Stimulated activated CD4-positive, alpha-beta T cell treated with anti-CD3 and anti-CD28 coated beads, Interleukin-15, amount 100 ng/mL, for 1 hour (primary cell): ENCODE results near the gene CENPU.
"Not testable (repeated sequence)": the region's sequence is repeated elsewhere in the genome, so short reads cannot be mapped to it uniquely, and the experiment has no call there.

Source experiments
- DNase-seq, 2 donors: peaks; one replicate each; pipeline ENCODE4 v3.0.0-alpha.2; 2020; ENCODE audit warnings: low read depth in 1 of 2, low spot score in 1 of 2

Gene CENPU

GRCh38 chr4:184733654-184734524, at the start of gene CENPU:
Gene CENPU, minus strand, starts transcription at chr4:184734096. Its CDS starts 34 bp downstream, at chr4:184734062.
- peak; percentile 91 to 92 for DNase-seq

GRCh38 chr4:184782731-184783373, 49.0 kb upstream of the CENPU start:
- DNase-seq: no peak

DNA sequence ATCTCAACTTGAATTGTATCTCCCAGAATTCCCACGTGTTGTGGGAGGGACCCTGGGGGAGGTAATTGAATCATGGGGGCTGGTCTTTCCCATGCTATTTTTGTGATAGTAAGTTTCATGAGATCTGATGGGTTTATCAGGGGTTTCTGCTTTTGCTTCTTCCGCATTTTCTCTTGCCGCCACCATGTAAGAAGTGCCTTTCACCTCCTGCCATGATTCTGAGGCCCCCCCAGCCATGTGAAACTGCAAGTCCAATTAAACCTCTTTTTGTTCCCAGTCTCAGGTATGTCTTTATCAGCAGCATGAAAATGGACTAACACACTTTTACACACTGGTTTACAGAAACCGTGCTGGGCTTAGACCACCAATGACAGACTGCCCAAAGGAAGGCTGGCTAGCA, 45.3 kb upstream of the CENPU start:
- not testable (repeated sequence) for DNase-seq

GRCh38 chr4:184778325-184778724, 44.4 kb upstream of the CENPU start:
- DNase-seq: no peak

DNA sequence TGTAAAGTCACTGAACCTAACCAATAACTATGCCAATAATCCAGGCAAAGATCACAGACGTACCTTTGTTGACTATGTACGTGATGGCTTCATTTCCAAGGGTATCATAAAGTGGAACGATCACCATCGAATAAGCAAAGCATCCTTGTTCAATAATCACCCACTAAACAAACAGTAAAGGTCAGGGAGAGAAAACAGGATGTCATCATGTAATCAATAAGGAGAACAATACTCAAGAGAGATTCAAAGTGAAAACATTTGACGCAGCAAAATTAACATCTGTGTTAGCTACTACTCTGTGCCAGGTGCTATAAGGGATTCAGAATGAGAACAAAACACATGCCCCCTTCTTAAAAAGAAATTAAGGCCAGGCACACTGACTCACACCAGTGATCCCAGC, 42.9 kb upstream of the CENPU start:
- no peak for DNase-seq

GRCh38 chr4:184775854-184776555, 42.1 kb upstream of the CENPU start:
- DNase-seq: no peak

- DNase-seq: no peak
These were observed 40.3 kb upstream of the CENPU start for GRCh38 chr4:184774152-184774551.

DNA sequence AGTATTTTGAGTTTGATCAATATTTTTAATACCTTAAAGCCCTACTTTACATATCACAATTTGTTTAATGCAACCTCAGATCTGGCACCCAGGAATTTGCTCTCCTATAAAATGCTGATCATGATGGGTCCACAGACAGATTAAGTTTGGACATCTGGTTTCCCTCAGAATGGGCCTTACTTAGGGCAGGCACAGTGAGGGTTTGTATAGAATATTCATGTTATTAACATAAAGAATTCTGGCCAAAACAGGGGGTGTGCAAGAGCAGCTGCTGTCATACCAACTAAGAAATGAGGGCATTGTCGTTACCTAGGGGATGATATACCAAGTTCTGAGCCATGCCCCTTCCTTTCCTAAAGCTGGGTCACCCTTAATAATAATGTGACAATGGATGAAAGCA, 37.5 kb upstream of the CENPU start:
- no peak for DNase-seq

- no peak for DNase-seq
These were observed 35.4 kb upstream of the CENPU start for GRCh38 chr4:184769141-184769765.

DNA sequence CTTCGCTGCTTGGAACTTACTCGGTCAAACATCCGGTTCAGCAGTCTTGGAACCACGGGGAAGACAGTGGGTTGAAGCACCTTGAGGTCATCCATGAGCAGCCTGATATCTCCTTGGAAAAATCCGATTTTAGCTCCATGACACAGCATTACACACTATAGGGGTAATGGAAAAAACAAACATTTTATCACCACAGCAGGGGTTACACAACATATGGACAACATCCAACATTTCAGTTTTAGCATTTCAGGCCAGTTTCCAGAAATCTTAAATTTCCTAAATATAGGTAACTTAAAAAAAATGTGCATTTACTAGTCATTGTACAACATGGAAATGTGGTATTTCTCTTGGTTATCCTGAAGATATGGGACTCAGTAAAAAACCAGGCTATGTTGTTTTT, 34.4 kb upstream of the CENPU start:
- no peak for DNase-seq

DNA sequence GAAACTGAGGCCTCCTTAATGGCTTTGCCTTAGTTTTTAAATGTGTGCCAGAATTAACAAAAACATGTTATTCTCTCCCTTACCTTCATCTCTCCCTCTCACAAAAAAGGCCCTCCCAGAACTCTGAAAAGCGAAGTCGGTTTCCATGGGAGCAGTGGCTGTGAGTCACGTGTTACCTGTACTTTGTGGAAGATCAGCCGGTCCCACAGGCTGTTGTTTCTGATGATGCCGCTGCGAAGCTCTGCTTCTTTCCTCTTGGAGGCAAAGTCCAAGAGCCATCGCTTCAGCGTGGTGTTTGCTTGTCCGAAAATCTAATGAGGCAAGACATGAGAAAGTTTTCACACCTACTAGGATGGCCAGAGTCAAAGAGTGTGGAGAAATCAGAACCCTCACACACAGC, 32.5 kb upstream of the CENPU start:
- no peak for DNase-seq

- DNase-seq: no peak
These were observed 31.8 kb upstream of the CENPU start for GRCh38 chr4:184765473-184766340.

- no peak for DNase-seq
These were observed 30.7 kb upstream of the CENPU start for GRCh38 chr4:184764601-184765000.

DNA sequence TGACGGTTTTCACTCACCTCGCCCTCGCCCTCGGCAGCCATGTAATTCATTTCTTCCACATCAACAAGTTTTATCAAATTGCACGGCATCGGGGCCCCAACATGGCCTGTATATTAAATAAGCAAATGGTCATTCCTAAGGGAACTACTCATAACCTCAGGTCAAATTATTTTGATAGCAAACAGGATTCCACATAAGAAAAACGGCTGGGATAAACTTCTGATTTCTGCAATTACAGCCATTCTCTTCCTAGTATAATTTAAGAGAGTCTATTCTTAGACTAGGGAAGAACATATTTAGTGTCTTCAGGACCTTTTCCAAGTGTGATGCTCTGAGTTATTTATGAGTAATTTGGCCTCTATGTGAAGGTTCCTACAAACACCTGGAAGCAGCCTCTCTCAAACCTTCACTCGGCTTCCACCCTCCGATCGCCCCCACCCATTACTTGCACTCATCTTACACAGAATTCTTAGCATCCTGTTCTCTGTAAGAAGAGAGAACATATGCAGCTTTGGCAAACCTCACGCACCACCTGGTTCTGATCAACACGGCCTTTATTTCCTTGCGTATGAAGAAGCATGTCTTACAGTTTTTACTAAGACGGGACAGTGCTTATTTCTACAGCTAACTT, 29.4 kb upstream of the CENPU start:
- DNase-seq: no peak

DNA sequence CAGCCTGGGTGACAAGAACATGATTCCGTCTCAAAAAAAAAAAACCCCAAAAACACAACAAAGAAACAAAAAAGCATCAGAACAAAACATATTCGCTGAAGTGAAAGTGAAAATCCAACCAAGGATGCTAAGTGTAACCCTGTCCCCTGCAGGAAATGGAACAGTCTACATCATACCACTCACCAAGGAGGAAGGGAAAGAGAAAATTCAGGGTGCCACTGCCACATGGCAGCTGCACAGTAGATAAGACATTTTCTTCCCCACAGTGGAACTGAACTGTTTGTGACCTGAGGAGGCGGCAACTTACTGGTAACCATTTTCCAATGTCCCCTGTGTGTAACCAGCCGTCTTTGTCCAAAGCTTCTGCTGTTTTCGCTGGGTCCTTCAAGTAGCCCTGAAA, 28.2 kb upstream of the CENPU start:
- DNase-seq: peak in 1 of 2 donors; percentile 5

GRCh38 chr4:184760681-184761080, 26.8 kb upstream of the CENPU start:
- DNase-seq: no peak

DNA sequence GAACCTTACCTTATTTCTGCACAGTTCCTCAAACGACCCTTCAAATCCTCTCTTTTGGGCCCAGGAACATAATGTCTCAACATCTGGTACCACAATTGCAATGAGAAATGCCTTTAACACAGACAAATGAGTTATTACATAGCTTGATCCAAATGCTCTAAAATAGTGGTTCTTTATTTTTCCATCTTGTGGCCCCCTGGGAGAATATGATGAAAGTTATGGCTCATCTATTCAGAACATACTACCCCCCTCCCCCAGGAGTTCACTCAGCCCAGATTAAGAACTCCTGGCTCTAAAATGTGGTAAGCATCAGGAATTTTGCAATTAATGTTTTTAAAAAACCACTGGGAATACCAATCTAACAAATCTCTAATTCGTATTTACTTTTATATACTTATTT, 23.9 kb upstream of the CENPU start:
- DNase-seq: no peak

DNA sequence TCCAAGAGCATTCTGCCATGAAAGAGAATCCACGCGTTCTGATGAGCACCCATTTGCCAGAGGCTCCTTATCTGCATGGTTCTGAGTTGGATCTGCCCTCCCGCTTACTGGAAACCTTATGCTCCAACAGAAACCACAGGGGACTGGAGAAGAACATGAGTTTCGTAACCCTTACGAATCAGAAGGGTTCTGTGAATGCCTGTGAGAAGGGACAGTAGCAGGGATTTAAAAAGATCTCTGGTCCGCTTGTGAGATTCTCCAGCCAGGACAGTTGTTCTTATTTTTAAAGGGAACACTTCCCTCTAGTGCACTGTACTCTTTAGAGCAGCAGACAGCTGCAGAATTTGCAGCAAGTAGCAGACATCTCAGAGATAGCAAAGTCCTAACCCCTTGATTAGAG, 22.5 kb upstream of the CENPU start:
- no peak for DNase-seq

- DNase-seq: no peak
These were observed 21.4 kb upstream of the CENPU start for GRCh38 chr4:184755278-184755677.
